ENCODE results near the gene PNMA6E.

DNA sequence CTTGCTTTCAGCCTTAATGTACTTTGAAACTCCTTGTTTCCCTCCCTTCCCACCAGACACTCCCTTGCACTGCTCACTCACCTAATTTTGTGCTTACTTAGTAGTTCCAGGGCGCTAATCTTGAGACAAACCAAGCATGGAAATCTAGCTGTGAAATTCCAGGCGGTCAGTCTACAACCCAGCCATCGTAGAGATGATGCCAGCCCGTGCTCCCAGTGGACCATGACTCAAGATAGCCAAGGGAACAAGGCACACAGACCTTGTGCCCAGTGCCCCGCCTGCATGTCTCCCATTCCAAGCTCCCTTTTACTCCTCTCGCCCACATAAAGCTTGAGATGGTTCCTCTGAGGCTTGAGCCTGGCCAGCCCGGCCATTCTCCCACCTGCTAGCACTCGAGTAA, 33.7 kb upstream of the PNMA6E start:
- TF ChIP-seq, protein P1, sequence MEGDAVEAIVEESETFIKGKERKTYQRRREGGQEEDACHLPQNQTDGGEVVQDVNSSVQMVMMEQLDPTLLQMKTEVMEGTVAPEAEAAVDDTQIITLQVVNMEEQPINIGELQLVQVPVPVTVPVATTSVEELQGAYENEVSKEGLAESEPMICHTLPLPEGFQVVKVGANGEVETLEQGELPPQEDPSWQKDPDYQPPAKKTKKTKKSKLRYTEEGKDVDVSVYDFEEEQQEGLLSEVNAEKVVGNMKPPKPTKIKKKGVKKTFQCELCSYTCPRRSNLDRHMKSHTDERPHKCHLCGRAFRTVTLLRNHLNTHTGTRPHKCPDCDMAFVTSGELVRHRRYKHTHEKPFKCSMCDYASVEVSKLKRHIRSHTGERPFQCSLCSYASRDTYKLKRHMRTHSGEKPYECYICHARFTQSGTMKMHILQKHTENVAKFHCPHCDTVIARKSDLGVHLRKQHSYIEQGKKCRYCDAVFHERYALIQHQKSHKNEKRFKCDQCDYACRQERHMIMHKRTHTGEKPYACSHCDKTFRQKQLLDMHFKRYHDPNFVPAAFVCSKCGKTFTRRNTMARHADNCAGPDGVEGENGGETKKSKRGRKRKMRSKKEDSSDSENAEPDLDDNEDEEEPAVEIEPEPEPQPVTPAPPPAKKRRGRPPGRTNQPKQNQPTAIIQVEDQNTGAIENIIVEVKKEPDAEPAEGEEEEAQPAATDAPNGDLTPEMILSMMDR (IDR thresholded peaks at IDR 0.05), result no peak
- TF ChIP-seq POLR2A (IDR thresholded peaks at IDR 0.05), result no peak

All from adrenal gland (tissue), 5 donors.